Activated T-cell treated with anti-CD3 and anti-CD28 coated beads, Interleukin-2, amount 50 U/mL, for 24 hours (primary cell): Measurements from ENCODE around the gene GMCL1.
"Not testable (repeated sequence)": the region's sequence is repeated elsewhere in the genome, so short reads cannot be mapped to it uniquely, and the experiment has no call there.

Source experiments
- DNase-seq: peaks from one replicate; pipeline ENCODE4 v3.0.0-alpha.2; 2020
- H3K27ac Mint-ChIP-seq: 2 replicates; pipeline ENCODE4 v1.8.0; 2020; ENCODE audit warnings: mild to moderate bottlenecking, mixed read lengths
- H3K27me3 Mint-ChIP-seq: 2 replicates; pipeline ENCODE4 v1.8.0; 2020; ENCODE audit warnings: mixed read lengths
- H3K36me3 Mint-ChIP-seq: 2 replicates; pipeline ENCODE4 v1.8.0; 2020; ENCODE audit warnings: low read depth, mixed read lengths
- H3K4me1 Mint-ChIP-seq: 2 replicates; pipeline ENCODE4 v1.8.0; 2020; ENCODE audit warnings: low read depth, mixed read lengths
- H3K4me3 Mint-ChIP-seq: 2 replicates; pipeline ENCODE4 v1.8.0; 2020; ENCODE audit warnings: mild to moderate bottlenecking, moderate library complexity, mixed read lengths
- H3K9me3 Mint-ChIP-seq: 2 replicates; pipeline ENCODE4 v1.8.0; 2020; ENCODE audit warnings: mixed read lengths

The GMCL1 gene

GRCh38 chr2:69827796-69828540, 1.5 kb upstream of the GMCL1 start:
- DNase-seq: no peak
- H3K4me1 Mint-ChIP-seq: peaks cover 43% of the 10 kb centered on the region
- H3K9me3 Mint-ChIP-seq: no peaks in the 10 kb centered on the region
- H3K27ac Mint-ChIP-seq: peak overlapping the region; percentile 96
- peaks cover 27% of the 10 kb centered on the region for H3K36me3 Mint-ChIP-seq
- no peaks in the 10 kb centered on the region for H3K27me3 Mint-ChIP-seq
- peak overlapping the region; percentile 86 for H3K4me3 Mint-ChIP-seq

- peak overlapping the region; percentile 86 for H3K4me3 Mint-ChIP-seq
- no peaks in the 10 kb centered on the region for H3K27me3 Mint-ChIP-seq
- DNase-seq: no peak
- H3K27ac Mint-ChIP-seq: peak overlapping the region; percentile 96
- peaks cover 52% of the 10 kb centered on the region for H3K4me1 Mint-ChIP-seq
- H3K9me3 Mint-ChIP-seq: no peaks in the 10 kb centered on the region
- peaks cover 36% of the 10 kb centered on the region for H3K36me3 Mint-ChIP-seq
Observed at GRCh38 chr2:69828938-69829255, 563 bp upstream of the GMCL1 start.

- Mint-ChIP-seq H3K4me1 (peaks cover 64% of the 10 kb centered on the region), H3K27me3 (no peaks in the 10 kb centered on the region), H3K27ac (peak overlapping the region; percentile 96), H3K36me3 (peaks cover 48% of the 10 kb centered on the region), H3K4me3 (peak overlapping the region; percentile 86), H3K9me3 (no peaks in the 10 kb centered on the region)
- no peak for DNase-seq
Observed at GRCh38 chr2:69830045-69830905, 815 bp downstream of the GMCL1 start.

GRCh38 chr2:69830906-69831241, 1.4 kb downstream of the GMCL1 start:
- peak overlapping the region; percentile 85 for H3K27ac Mint-ChIP-seq
- H3K4me1 Mint-ChIP-seq: peaks cover 70% of the 10 kb centered on the region
- H3K36me3 Mint-ChIP-seq: peaks cover 52% of the 10 kb centered on the region
- H3K27me3 Mint-ChIP-seq, H3K9me3 Mint-ChIP-seq, DNase-seq: not testable (repeated sequence)
- peak overlapping the region; percentile 86 for H3K4me3 Mint-ChIP-seq

GRCh38 chr2:69831354-69831905, 2.0 kb downstream of the GMCL1 start:
- peaks cover 76% of the 10 kb centered on the region for H3K4me1 Mint-ChIP-seq
- H3K27ac Mint-ChIP-seq: no peak overlapping the region
- no peak for DNase-seq
- H3K27me3 Mint-ChIP-seq: no peaks in the 10 kb centered on the region
- no peaks in the 10 kb centered on the region for H3K9me3 Mint-ChIP-seq
- peaks cover 54% of the 10 kb centered on the region for H3K36me3 Mint-ChIP-seq
- H3K4me3 Mint-ChIP-seq: peak overlapping the region; percentile 86

- no peak for DNase-seq
- Mint-ChIP-seq H3K9me3 (no peaks in the 10 kb centered on the region), H3K36me3 (peaks cover 69% of the 10 kb centered on the region), H3K4me1 (peaks cover 69% of the 10 kb centered on the region), H3K27me3 (no peaks in the 10 kb centered on the region), H3K4me3 (no peak overlapping the region), H3K27ac (no peak overlapping the region)
Observed at GRCh38 chr2:69833752-69834151, 4.3 kb downstream of the GMCL1 start.

- DNase-seq: no peak
- H3K9me3 Mint-ChIP-seq: no peaks in the 10 kb centered on the region
- no peak overlapping the region for H3K27ac Mint-ChIP-seq
- H3K36me3 Mint-ChIP-seq: peaks cover 76% of the 10 kb centered on the region
- peaks cover 63% of the 10 kb centered on the region for H3K4me1 Mint-ChIP-seq
- H3K27me3 Mint-ChIP-seq: no peaks in the 10 kb centered on the region
- H3K4me3 Mint-ChIP-seq: no peak overlapping the region
Observed at GRCh38 chr2:69835666-69836065, 6.2 kb downstream of the GMCL1 start.

GRCh38 chr2:69836316-69836715, 6.9 kb downstream of the GMCL1 start:
- Mint-ChIP-seq H3K27ac (no peak overlapping the region), H3K36me3 (peaks cover 76% of the 10 kb centered on the region), H3K9me3 (no peaks in the 10 kb centered on the region), H3K4me1 (peaks cover 58% of the 10 kb centered on the region), H3K4me3 (no peak overlapping the region), H3K27me3 (no peaks in the 10 kb centered on the region)
- DNase-seq: no peak

GRCh38 chr2:69837533-69837932, 8.1 kb downstream of the GMCL1 start:
- H3K4me3 Mint-ChIP-seq: no peak overlapping the region
- peak overlapping the region; percentile 81 for H3K27ac Mint-ChIP-seq
- no peaks in the 10 kb centered on the region for H3K9me3 Mint-ChIP-seq
- DNase-seq: no peak
- H3K27me3 Mint-ChIP-seq: no peaks in the 10 kb centered on the region
- H3K36me3 Mint-ChIP-seq: peaks cover 73% of the 10 kb centered on the region
- H3K4me1 Mint-ChIP-seq: peaks cover 47% of the 10 kb centered on the region

GRCh38 chr2:69843993-69844392, 14.5 kb downstream of the GMCL1 start:
- Mint-ChIP-seq H3K9me3 (no peaks in the 10 kb centered on the region), H3K27me3 (no peaks in the 10 kb centered on the region), H3K27ac (no peak overlapping the region), H3K4me1 (peaks cover 11% of the 10 kb centered on the region), H3K4me3 (no peak overlapping the region), H3K36me3 (peaks cover 80% of the 10 kb centered on the region)
- DNase-seq: no peak

GRCh38 chr2:69844560-69844959, 15.1 kb downstream of the GMCL1 start:
- DNase-seq: no peak
- Mint-ChIP-seq H3K27me3 (no peaks in the 10 kb centered on the region), H3K4me3 (no peak overlapping the region), H3K36me3 (peaks cover 78% of the 10 kb centered on the region), H3K4me1 (peaks cover 11% of the 10 kb centered on the region), H3K9me3 (no peaks in the 10 kb centered on the region), H3K27ac (no peak overlapping the region)

GRCh38 chr2:69846182-69847067, 17.0 kb downstream of the GMCL1 start:
- Mint-ChIP-seq H3K27ac (peak overlapping the region; percentile 40), H3K36me3 (peaks cover 82% of the 10 kb centered on the region), H3K27me3 (no peaks in the 10 kb centered on the region), H3K9me3 (no peaks in the 10 kb centered on the region), H3K4me3 (no peak overlapping the region), H3K4me1 (peaks cover 11% of the 10 kb centered on the region)
- no peak for DNase-seq

- no peaks in the 10 kb centered on the region for H3K9me3 Mint-ChIP-seq
- peaks cover 11% of the 10 kb centered on the region for H3K4me1 Mint-ChIP-seq
- DNase-seq: no peak
- peaks cover 83% of the 10 kb centered on the region for H3K36me3 Mint-ChIP-seq
- peak overlapping the region; percentile 2 for H3K27ac Mint-ChIP-seq
- no peak overlapping the region for H3K4me3 Mint-ChIP-seq
- H3K27me3 Mint-ChIP-seq: no peaks in the 10 kb centered on the region
Observed at GRCh38 chr2:69847068-69847828, 17.8 kb downstream of the GMCL1 start.
